Fibroblast of lung (primary cell): ENCODE measurements around the gene RUNX2.

Source experiments
- CTCF ChIP-seq, 2 donors: IDR thresholded peaks in 1 of 2; conservative IDR thresholded peaks in 1 of 2; 1 replicate in 1 of 2; 2 replicates in 1 of 2; pipeline ENCODE4 v1.5.1; 2011 to 2012; ENCODE audit warnings: low read length in 2 of 2, control low read depth in 1 of 2, inconsistent platforms in 1 of 2, low read depth in 1 of 2, mild to moderate bottlenecking in 1 of 2
- EZH2 ChIP-seq: IDR thresholded peaks from 2 replicates; pipeline ENCODE4 v1.5.1; 2012; ENCODE audit warnings: low read length, control low read depth, mild to moderate bottlenecking; ENCODE audit errors: missing control alignments

- TF ChIP-seq CTCF (conservative IDR thresholded peaks at IDR 0.05 in 1 of 2, IDR thresholded peaks at IDR 0.05 in 1 of 2; ENCODE audit: low read depth in 1 of 2, low read length in 2 of 2) (no peak), EZH2 (no peak)
These were observed 235.7 kb downstream of the RUNX2 start for GRCh38 chr6:45563844-45564243.
